HG03064 (cell line): Measurements from ENCODE around the gene RASSF3.
A peak's percentile ranks its signal among the peaks of the same experiment; 100 is the strongest.

Experiments used
- ATAC-seq: cut with Tn5 transposase; IDR thresholded peaks from one replicate; pipeline ENCODE4 v1.9.1; 2021; ENCODE audit warnings: low read depth; ENCODE audit not compliant: unreplicated experiment

RASSF3 gene

GRCh38 chr12:64667793-64668192 lies 57.5 kb downstream of the RASSF3 start:
- no peak for ATAC-seq

- ATAC-seq, result peak; percentile 78
Observed at GRCh38 chr12:64669270-64669842, 59.1 kb downstream of the RASSF3 start.

- ATAC-seq, result no peak
Observed at GRCh38 chr12:64670019-64670418, 59.7 kb downstream of the RASSF3 start.

- ATAC-seq, result no peak
Observed at GRCh38 chr12:64670919-64671639, 60.8 kb downstream of the RASSF3 start.

GRCh38 chr12:64671681-64672080 lies 61.4 kb downstream of the RASSF3 start:
- no peak for ATAC-seq

- no peak for ATAC-seq
Observed at GRCh38 chr12:64672925-64673409, 62.7 kb downstream of the RASSF3 start.

GRCh38 chr12:64673490-64674169 lies 63.3 kb downstream of the RASSF3 start:
- ATAC-seq, result no peak

- no peak for ATAC-seq
Observed at GRCh38 chr12:64674367-64674922, 64.2 kb downstream of the RASSF3 start.

- ATAC-seq, result no peak
Observed at GRCh38 chr12:64675795-64676194, 65.5 kb downstream of the RASSF3 start.

- no peak for ATAC-seq
Observed at GRCh38 chr12:64678248-64678647, 68.0 kb downstream of the RASSF3 start.

- ATAC-seq, result no peak
Observed at GRCh38 chr12:64678835-64679234, 68.5 kb downstream of the RASSF3 start.

GRCh38 chr12:64679487-64680001 lies 69.2 kb downstream of the RASSF3 start:
- ATAC-seq, result peak; percentile 68

GRCh38 chr12:64680235-64680634 lies 69.9 kb downstream of the RASSF3 start:
- no peak for ATAC-seq

- no peak for ATAC-seq
Observed at GRCh38 chr12:64681200-64682052, 71.1 kb downstream of the RASSF3 start.

GRCh38 chr12:64682572-64683277 lies 72.4 kb downstream of the RASSF3 start:
- no peak for ATAC-seq

- no peak for ATAC-seq
Observed at GRCh38 chr12:64683816-64684543, 73.7 kb downstream of the RASSF3 start.

- ATAC-seq, result no peak
Observed at GRCh38 chr12:64685050-64685449, 74.8 kb downstream of the RASSF3 start.

- no peak for ATAC-seq
Observed at GRCh38 chr12:64685605-64686004, 75.3 kb downstream of the RASSF3 start.

GRCh38 chr12:64687816-64688215 lies 77.5 kb downstream of the RASSF3 start:
- no peak for ATAC-seq
